Liver (tissue), 9 donors: ENCODE measurements around the gene PLCL1. TPM values are rescaled to one million over a fixed set of nuclear protein-coding genes. Genes with fewer than 3 reads are reported as not detected.

Experiments
- DNase-seq: peaks from one replicate; pipeline ENCODE4 v3.0.0-alpha.2; 2017; ENCODE audit warnings: low spot score
- H3K27ac ChIP-seq, 2 donors: one replicate each; pipeline ENCODE4 v1.7.0; 2013; ENCODE audit warnings: inconsistent platforms in 2 of 2, low read length in 2 of 2, control low read depth in 1 of 2, low read depth in 1 of 2, mild to moderate bottlenecking in 1 of 2
- H3K27me3 ChIP-seq, 4 donors: one replicate each; pipeline versions ENCODE4 v1.6.1 to v1.7.0; 2013; ENCODE audit warnings: low read length in 3 of 4, inconsistent platforms in 1 of 4, mild to moderate bottlenecking in 1 of 4, moderate library complexity in 1 of 4; ENCODE audit not compliant: control insufficient read depth in 4 of 4, insufficient read depth in 4 of 4
- H3K36me3 ChIP-seq, 4 donors: one replicate each; pipeline versions ENCODE4 v1.6.1 to v1.7.0; 2013; ENCODE audit warnings: low read length in 3 of 4, mild to moderate bottlenecking in 3 of 4, low read depth in 1 of 4, moderate library complexity in 1 of 4; ENCODE audit not compliant: control insufficient read depth in 4 of 4, insufficient read depth in 3 of 4
- H3K4me1 ChIP-seq, 4 donors: one replicate each; pipeline versions ENCODE4 v1.6.1 to v1.7.0; 2013; ENCODE audit warnings: low read length in 3 of 4, mild to moderate bottlenecking in 3 of 4, moderate library complexity in 1 of 4; ENCODE audit not compliant: control insufficient read depth in 4 of 4, insufficient read depth in 4 of 4
- H3K4me3 ChIP-seq, 3 donors: one replicate each; pipeline versions ENCODE4 v1.6.1 to v1.7.0; 2013; ENCODE audit warnings: low read length in 3 of 3, control low read depth in 1 of 3, low read depth in 1 of 3, mild to moderate bottlenecking in 1 of 3
- H3K9ac ChIP-seq, 2 donors: one replicate each; pipeline ENCODE4 v1.7.0; 2013; ENCODE audit warnings: low read length in 2 of 2, mild to moderate bottlenecking in 2 of 2, moderate library complexity in 2 of 2, control low read depth in 1 of 2, low read depth in 1 of 2
- H3K9me3 ChIP-seq, 4 donors: one replicate each; pipeline versions ENCODE4 v1.6.1 to v1.7.0; 2013; ENCODE audit warnings: low read length in 3 of 4; ENCODE audit not compliant: control insufficient read depth in 4 of 4
- CTCF ChIP-seq: fragments of 150-350 bp; IDR thresholded peaks from 2 replicates; pipeline ENCODE4 v1.5.1; 2017; ENCODE audit warnings: improper control_type of control experiment, low read depth, low read length; ENCODE audit not compliant: missing input control
- EGR1 ChIP-seq, 2 donors: IDR thresholded peaks; 2 replicates each; pipeline ENCODE4 v1.6.1; 2016 to 2018; ENCODE audit warnings: antibody characterized with exemption in 2 of 2, low read depth in 2 of 2
- FOXA1 ChIP-seq: IDR thresholded peaks from 2 replicates; pipeline ENCODE4 v1.6.1; 2016; ENCODE audit warnings: antibody characterized with exemption
- FOXA2 ChIP-seq: IDR thresholded peaks from 2 replicates; pipeline ENCODE4 v1.6.1; 2016; ENCODE audit warnings: antibody characterized with exemption
- GABPA ChIP-seq, 2 donors: IDR thresholded peaks in 1 of 2; conservative IDR thresholded peaks in 1 of 2; 2 replicates each; pipeline ENCODE4 v1.6.1; 2016; ENCODE audit warnings: antibody characterized with exemption in 2 of 2, mild to moderate bottlenecking in 1 of 2, moderate library complexity in 1 of 2
- HNF4A ChIP-seq, 2 donors: conservative IDR thresholded peaks; 2 replicates each; pipeline ENCODE4 v1.6.1; 2016; ENCODE audit warnings: antibody characterized with exemption in 2 of 2, mild to moderate bottlenecking in 2 of 2
- HNF4G ChIP-seq: IDR thresholded peaks from 2 replicates; pipeline ENCODE4 v1.6.1; 2016; ENCODE audit warnings: antibody characterized with exemption
- JUND ChIP-seq, 2 donors: IDR thresholded peaks; 2 replicates each; pipeline ENCODE4 v1.6.1; 2016; ENCODE audit warnings: antibody characterized with exemption in 2 of 2
- NR2F2 ChIP-seq: IDR thresholded peaks from 2 replicates; pipeline ENCODE4 v1.6.1; 2016; ENCODE audit warnings: antibody characterized with exemption
- RAD21 ChIP-seq, 2 donors: IDR thresholded peaks; 2 replicates each; pipeline ENCODE4 v1.6.1; 2016; ENCODE audit warnings: antibody characterized with exemption in 2 of 2, mild to moderate bottlenecking in 2 of 2
- RXRA ChIP-seq, 2 donors: IDR thresholded peaks; 2 replicates each; pipeline ENCODE4 v1.6.1; 2017 to 2018; ENCODE audit warnings: antibody characterized with exemption in 2 of 2, mild to moderate bottlenecking in 1 of 2
- SP1 ChIP-seq: IDR thresholded peaks from 2 replicates; pipeline ENCODE4 v1.6.1; 2018; ENCODE audit warnings: antibody characterized with exemption, mild to moderate bottlenecking
- TAF1 ChIP-seq: conservative IDR thresholded peaks from 2 replicates; pipeline ENCODE4 v1.6.1; 2016; ENCODE audit warnings: antibody characterized with exemption, mild to moderate bottlenecking
- YY1 ChIP-seq: IDR thresholded peaks from 2 replicates; pipeline ENCODE4 v1.6.1; 2016; ENCODE audit warnings: antibody characterized with exemption, mild to moderate bottlenecking
- ZBTB33 ChIP-seq: IDR thresholded peaks from 2 replicates; pipeline ENCODE4 v1.6.1; 2016; ENCODE audit warnings: antibody characterized with exemption
- WGBS: extraction: QIAGEN DNeasy Blood & Tissue Kit; methylation state at CpG from one replicate; pipeline ENCODE4 v1.1.7; 2013; 5-methylcytosine and 5-hydroxymethylcytosine counted together
- polyA plus RNA-seq, 2 donors: library from polyadenylated mRNA; stranded (reverse) in 1 of 2; unstranded in 1 of 2; fragments of 200-250 nt in 1 of 2; fragments of >200 nt in 1 of 2; fragmentation: Nextera tagmentation in 1 of 2; extraction: Ambion mirVana in 1 of 2; gene quantifications; one replicate each; pipeline versions ENCODE4 v1.2.1 to v1.2.3, GENCODE V29; 2013 to 2015
- total RNA-seq, 2 donors: library from RNA; depleted of rRNA; stranded (reverse); fragments of >200 nt; gene quantifications; one replicate each; pipeline ENCODE4 v1.2.3, GENCODE V29; 2014
- TF ChIP-seq, protein P1 (sequence below): IDR thresholded peaks from 2 replicates; pipeline ENCODE4 v1.6.1; 2016; ENCODE audit warnings: antibody characterized with exemption
- TF ChIP-seq, protein P2 (sequence below): IDR thresholded peaks from 2 replicates; pipeline ENCODE4 v1.6.1; 2016; ENCODE audit warnings: antibody characterized with exemption, mild to moderate bottlenecking
- donor health status: healthy.
- donor health status: healthy.
- donor health status: healthy.
- donor health status: healthy.
- donor health status: healthy.

The PLCL1 gene
- total and polyA plus RNA-seq, 4 donors = 0.08 to 0.59 (median 0.31) TPM

- Histone ChIP-seq H3K27ac (no peak overlapping the region), H3K9me3 (no peaks in the 10 kb centered on the region), H3K9ac (no peak overlapping the region), H3K36me3 (no peaks in the 10 kb centered on the region), H3K4me1 (no peaks in the 10 kb centered on the region), H3K27me3 (no peaks in the 10 kb centered on the region), H3K4me3 (no peak overlapping the region)
- TF ChIP-seq HNF4A (conservative IDR thresholded peaks at IDR 0.05) (no peak), GABPA (IDR thresholded peaks at IDR 0.05 in 1 of 2, conservative IDR thresholded peaks at IDR 0.05 in 1 of 2) (no peak), FOXA1 (no peak), TAF1 (no peak), YY1 (no peak), ZBTB33 (no peak), EGR1 (IDR thresholded peaks at IDR 0.05; ENCODE audit: low read depth in 2 of 2) (no peak), HNF4G (no peak), NR2F2 (no peak), FOXA2 (no peak), SP1 (no peak), RAD21 (IDR thresholded peaks at IDR 0.05) (no peak), CTCF (no peak), RXRA (IDR thresholded peaks at IDR 0.05) (no peak), JUND (IDR thresholded peaks at IDR 0.05) (no peak)
- TF ChIP-seq, protein P1, sequence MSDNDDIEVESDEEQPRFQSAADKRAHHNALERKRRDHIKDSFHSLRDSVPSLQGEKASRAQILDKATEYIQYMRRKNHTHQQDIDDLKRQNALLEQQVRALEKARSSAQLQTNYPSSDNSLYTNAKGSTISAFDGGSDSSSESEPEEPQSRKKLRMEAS = no peak
- TF ChIP-seq, protein P2, sequence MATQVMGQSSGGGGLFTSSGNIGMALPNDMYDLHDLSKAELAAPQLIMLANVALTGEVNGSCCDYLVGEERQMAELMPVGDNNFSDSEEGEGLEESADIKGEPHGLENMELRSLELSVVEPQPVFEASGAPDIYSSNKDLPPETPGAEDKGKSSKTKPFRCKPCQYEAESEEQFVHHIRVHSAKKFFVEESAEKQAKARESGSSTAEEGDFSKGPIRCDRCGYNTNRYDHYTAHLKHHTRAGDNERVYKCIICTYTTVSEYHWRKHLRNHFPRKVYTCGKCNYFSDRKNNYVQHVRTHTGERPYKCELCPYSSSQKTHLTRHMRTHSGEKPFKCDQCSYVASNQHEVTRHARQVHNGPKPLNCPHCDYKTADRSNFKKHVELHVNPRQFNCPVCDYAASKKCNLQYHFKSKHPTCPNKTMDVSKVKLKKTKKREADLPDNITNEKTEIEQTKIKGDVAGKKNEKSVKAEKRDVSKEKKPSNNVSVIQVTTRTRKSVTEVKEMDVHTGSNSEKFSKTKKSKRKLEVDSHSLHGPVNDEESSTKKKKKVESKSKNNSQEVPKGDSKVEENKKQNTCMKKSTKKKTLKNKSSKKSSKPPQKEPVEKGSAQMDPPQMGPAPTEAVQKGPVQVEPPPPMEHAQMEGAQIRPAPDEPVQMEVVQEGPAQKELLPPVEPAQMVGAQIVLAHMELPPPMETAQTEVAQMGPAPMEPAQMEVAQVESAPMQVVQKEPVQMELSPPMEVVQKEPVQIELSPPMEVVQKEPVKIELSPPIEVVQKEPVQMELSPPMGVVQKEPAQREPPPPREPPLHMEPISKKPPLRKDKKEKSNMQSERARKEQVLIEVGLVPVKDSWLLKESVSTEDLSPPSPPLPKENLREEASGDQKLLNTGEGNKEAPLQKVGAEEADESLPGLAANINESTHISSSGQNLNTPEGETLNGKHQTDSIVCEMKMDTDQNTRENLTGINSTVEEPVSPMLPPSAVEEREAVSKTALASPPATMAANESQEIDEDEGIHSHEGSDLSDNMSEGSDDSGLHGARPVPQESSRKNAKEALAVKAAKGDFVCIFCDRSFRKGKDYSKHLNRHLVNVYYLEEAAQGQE = no peak
- 42% methylated on average over 3 of the region's 3 CpGs for WGBS
- no peak for DNase-seq
Measured at GRCh38 chr2:197915548-197916265, 111.3 kb downstream of the PLCL1 start.
